HFF-Myc (cell line): ENCODE measurements around the gene RALGPS2.
"Not testable (repeated sequence)": the region's sequence is repeated elsewhere in the genome, so short reads cannot be mapped to it uniquely, and the experiment has no call there.

Experiments used
- DNase-seq: peaks from one replicate; pipeline ENCODE4 v3.0.0-alpha.2; 2011; ENCODE audit warnings: low read depth; ENCODE audit errors: extremely low read depth
- H3K4me3 ChIP-seq: replicated peaks from 2 replicates; pipeline ENCODE4 v1.5.1; 2011; ENCODE audit warnings: low read depth, mild to moderate bottlenecking, control low read depth, low read length
- TF ChIP-seq, protein P1 (sequence below): IDR thresholded peaks from 2 replicates; pipeline ENCODE4 v1.5.1; 2012; ENCODE audit warnings: mild to moderate bottlenecking, low read depth, low read length, control low read depth; ENCODE audit errors: missing control alignments

Gene RALGPS2

DNA sequence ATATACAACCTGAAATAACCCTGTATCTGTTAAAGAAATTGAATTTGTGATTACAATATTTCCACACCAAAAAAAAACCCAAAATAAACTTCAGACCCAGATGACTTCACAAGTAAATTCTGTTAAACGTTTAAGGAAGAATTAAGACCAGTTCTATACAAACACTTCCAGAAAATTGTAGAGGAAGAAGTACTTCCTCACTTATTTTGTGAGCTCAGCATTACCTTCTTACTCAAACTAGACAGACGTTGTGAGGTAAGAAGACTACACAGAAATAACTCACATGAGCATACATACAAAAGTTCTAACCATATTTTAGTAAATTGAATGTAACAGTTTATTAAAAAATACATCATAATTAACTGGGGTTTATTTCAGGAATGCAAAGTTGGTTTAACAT lies 18.8 kb downstream of the RALGPS2 start:
- no peak overlapping the region for H3K4me3 ChIP-seq
- DNase-seq: no peak
- TF ChIP-seq, protein P1, sequence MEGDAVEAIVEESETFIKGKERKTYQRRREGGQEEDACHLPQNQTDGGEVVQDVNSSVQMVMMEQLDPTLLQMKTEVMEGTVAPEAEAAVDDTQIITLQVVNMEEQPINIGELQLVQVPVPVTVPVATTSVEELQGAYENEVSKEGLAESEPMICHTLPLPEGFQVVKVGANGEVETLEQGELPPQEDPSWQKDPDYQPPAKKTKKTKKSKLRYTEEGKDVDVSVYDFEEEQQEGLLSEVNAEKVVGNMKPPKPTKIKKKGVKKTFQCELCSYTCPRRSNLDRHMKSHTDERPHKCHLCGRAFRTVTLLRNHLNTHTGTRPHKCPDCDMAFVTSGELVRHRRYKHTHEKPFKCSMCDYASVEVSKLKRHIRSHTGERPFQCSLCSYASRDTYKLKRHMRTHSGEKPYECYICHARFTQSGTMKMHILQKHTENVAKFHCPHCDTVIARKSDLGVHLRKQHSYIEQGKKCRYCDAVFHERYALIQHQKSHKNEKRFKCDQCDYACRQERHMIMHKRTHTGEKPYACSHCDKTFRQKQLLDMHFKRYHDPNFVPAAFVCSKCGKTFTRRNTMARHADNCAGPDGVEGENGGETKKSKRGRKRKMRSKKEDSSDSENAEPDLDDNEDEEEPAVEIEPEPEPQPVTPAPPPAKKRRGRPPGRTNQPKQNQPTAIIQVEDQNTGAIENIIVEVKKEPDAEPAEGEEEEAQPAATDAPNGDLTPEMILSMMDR: no peak

DNA sequence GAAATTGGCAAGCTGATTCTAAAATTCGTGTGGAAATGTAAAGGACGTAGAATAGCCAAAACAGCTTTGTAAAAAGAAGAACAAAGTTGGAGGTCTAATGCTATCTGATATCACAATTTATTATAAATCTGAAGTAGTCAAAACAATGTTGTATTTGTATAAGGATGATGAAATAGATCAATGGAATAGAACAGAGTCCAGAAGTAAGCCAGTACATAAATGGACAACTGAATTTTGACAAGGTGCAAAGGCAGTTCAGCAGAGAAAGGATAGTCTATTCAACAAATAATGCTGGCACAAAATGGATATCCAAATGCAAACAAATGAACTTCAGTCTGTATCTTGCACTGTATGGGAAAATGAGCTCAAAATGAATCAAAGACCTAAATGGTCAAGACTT lies 20.2 kb downstream of the RALGPS2 start:
- TF ChIP-seq, protein P1: no peak
- DNase-seq: no peak
- H3K4me3 ChIP-seq: no peak overlapping the region

DNA sequence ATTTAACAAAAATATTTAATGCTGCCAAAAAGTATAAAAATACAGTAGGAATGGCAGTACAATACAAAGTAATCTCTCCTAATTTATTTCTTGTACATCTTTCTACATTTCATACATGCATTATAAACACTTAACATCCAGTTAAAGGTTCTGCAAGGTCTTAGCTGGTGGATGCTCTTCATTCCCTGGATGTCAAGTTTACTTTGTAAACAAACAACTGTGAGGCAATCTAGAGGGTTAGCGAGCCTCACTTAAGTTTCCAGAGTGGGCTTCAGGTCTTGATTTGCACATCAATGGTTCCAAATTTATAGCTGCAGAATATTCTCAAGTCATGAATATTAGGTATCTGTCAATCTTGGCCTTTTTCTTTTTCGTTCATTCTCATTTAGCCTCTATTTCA lies 21.3 kb downstream of the RALGPS2 start:
- H3K4me3 ChIP-seq: no peak overlapping the region
- TF ChIP-seq, protein P1: no peak
- DNase-seq: no peak

DNA sequence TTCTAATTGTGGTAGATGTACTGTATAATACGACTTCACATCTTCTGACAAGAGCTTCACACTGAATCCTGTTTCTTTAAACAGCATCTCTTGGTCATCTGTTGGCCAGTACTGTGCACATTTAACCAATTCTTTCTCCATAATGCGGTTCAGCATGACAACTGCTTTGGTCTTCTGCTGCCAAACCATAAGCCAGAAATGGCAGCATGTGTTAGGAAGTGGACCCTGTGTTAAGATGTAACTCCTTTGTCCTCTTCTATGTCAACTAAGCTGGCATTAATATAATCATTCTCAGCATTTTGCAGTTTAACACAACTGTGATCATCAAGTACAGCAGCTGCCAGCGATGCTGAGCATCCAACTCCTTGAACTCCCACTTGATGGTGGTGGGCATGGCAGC lies 22.3 kb downstream of the RALGPS2 start:
- not testable (repeated sequence) for H3K4me3 ChIP-seq, DNase-seq

DNA sequence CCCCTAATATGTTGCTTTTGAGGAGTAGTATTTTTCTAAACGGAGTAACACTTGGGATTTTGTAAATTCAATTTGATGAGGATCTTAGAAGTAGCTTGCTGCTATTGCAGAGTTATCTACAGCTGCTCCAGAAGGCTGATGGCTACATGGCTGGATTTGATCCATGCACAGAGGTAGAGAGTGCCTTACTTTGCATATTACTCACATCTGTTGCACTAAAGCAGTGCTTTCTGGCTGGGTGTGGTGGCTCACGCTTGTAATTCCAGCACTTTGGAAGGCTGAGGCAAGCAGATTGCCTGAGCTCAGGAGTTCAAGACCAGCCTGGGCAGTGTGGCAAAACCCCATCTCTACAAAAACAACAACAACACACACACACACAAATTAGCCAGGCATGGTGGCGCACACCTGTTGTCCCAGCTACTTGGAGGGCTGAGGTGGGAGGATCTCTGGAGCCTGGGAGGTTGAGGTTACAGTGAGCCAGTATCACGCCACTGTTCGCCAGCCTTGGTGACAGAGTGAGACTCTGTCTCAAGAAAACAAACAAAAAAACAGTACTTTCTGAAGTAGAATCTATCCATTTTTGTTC lies 24.6 kb downstream of the RALGPS2 start:
- TF ChIP-seq, protein P1: no peak
- no peak for DNase-seq
- no peak overlapping the region for H3K4me3 ChIP-seq

DNA sequence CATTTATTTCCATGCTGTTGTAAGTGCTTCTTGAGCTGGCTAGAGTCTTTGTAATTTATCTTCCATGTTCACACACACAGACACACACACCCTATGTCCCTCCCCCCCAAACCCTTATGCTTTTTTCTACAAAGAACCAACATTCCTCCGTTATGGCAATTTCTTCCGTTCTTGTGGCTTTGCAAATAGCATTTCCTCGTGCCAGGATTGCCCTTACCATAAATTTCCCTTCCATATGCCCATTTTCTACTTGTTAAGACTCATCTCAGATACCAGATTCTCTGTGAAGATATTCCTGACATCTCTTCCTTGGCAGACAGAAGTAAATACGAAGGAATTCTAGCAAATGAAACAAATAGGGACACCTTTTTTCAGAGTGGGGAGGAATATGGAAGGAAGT lies 26.0 kb downstream of the RALGPS2 start:
- no peak for DNase-seq
- TF ChIP-seq, protein P1: no peak
- no peak overlapping the region for H3K4me3 ChIP-seq

DNA sequence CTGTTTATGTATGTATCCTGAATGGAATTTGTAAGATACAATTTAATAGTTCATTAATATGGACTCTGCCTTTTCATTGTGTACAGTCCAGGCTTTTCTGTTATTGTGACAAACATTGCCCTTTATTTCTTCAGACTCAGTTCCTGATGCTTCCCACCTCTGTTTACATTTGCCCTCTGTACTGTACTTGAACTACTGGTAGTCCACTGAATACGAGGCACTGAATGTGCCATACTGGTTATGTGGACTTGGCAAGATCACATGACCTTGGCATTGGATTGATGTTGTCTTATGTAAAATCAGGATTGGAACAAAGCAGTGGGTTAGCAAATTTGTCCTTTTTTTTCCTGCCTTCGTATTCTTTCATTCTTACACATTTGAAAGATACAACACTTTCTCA lies 27.8 kb downstream of the RALGPS2 start:
- no peak for DNase-seq
- H3K4me3 ChIP-seq: no peak overlapping the region
- TF ChIP-seq, protein P1: no peak

DNA sequence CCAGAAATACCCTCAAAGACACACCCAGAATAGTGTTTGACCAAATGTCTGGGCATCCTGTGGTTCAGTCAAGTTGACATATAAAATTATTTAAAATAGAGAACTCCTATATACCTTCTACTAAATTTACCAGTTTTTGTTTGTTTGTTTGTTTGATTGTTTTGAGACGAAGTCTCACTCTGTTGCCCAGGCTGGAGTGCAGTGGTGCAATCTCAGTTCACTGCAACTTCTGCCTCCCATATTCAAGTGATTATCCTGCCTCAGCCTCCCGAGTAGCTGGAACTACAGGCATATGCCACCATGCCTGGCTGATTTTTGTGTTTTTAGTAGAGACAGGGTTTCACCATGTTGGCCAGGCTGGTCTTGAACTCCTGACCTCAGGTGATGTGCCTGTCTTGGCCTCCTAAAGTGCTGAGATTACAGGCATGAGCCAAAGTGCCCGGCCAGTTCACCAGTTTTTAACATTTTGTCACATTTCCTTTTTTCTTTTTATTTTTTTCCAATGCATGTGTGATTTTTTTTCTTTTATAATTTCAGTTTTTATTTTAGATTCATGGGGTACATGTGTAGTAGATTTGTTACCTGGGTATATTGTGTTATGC lies 29.7 kb downstream of the RALGPS2 start:
- not testable (repeated sequence) for H3K4me3 ChIP-seq, DNase-seq
